NCI-H1930 (cell line): ENCODE measurements around the gene GATA3.
"Not testable (repeated sequence)": the region's sequence is repeated elsewhere in the genome, so short reads cannot be mapped to it uniquely, and the experiment has no call there.

ENCODE experiments used
- DNase-seq, 2 experiments: peaks; one replicate each; lab custom pipeline; 2025; lab: John Stamatoyannopoulos, UW

Gene GATA3

GRCh38 chr10:8054494-8055407 is at the start of gene GATA3:
Gene GATA3, plus strand, starts transcription at chr10:8054688. Its CDS starts 968 bp downstream, at chr10:8055656.
- DNase-seq: no peak

GRCh38 chr10:8006274-8006999 is 48.1 kb upstream of the GATA3 start:
- DNase-seq: no peak

GRCh38 chr10:8009031-8009430 is 45.5 kb upstream of the GATA3 start:
- no peak for DNase-seq

- no peak for DNase-seq
These were observed 41.5 kb upstream of the GATA3 start for GRCh38 chr10:8013006-8013405.

GRCh38 chr10:8013619-8014018 is 40.9 kb upstream of the GATA3 start:
- DNase-seq: no peak

- no peak for DNase-seq
These were observed 39.8 kb upstream of the GATA3 start for GRCh38 chr10:8014649-8015048.

- no peak for DNase-seq
These were observed 37.2 kb upstream of the GATA3 start for GRCh38 chr10:8017277-8017676.

- DNase-seq: no peak
These were observed 31.2 kb upstream of the GATA3 start for GRCh38 chr10:8023321-8023720.

- DNase-seq: no peak
These were observed 30.6 kb upstream of the GATA3 start for GRCh38 chr10:8023851-8024250.

- DNase-seq: no peak
These were observed 27.9 kb upstream of the GATA3 start for GRCh38 chr10:8026349-8027259.

GRCh38 chr10:8031211-8031610 is 23.3 kb upstream of the GATA3 start:
- not testable (repeated sequence) for DNase-seq

GRCh38 chr10:8032558-8032957 is 21.9 kb upstream of the GATA3 start:
- DNase-seq: no peak

GRCh38 chr10:8033812-8034465 is 20.5 kb upstream of the GATA3 start:
- no peak for DNase-seq

GRCh38 chr10:8034466-8035005 is 20.0 kb upstream of the GATA3 start:
- no peak for DNase-seq

GRCh38 chr10:8035006-8035640 is 19.4 kb upstream of the GATA3 start:
- no peak for DNase-seq

- no peak for DNase-seq
These were observed 18.6 kb upstream of the GATA3 start for GRCh38 chr10:8035641-8036470.

- DNase-seq: no peak
These were observed 17.8 kb upstream of the GATA3 start for GRCh38 chr10:8036506-8037198.

- DNase-seq: no peak
These were observed 17.2 kb upstream of the GATA3 start for GRCh38 chr10:8037199-8037801.
